NCI-H1694 treated with DMSO at 0.1 percent for 48 hours (cell line): ENCODE results near the gene FOXRED1.
"Not testable (repeated sequence)": the region's sequence is repeated elsewhere in the genome, so short reads cannot be mapped to it uniquely, and the experiment has no call there.

Source experiments
- DNase-seq: peaks from one replicate; lab custom pipeline; 2025; lab: John Stamatoyannopoulos, UW

FOXRED1 gene

GRCh38 chr11:126268708-126269579 lies at the start of gene FOXRED1, which contains the start of gene SRPRA:
FOXRED1 (plus strand) TSS chr11:126269154; CDS start chr11:126269207, 53 bp downstream.
SRPRA (minus strand) TSS chr11:126268895; CDS start chr11:126268804, 91 bp downstream.
- DNase-seq, result peak; percentile 82

DNA sequence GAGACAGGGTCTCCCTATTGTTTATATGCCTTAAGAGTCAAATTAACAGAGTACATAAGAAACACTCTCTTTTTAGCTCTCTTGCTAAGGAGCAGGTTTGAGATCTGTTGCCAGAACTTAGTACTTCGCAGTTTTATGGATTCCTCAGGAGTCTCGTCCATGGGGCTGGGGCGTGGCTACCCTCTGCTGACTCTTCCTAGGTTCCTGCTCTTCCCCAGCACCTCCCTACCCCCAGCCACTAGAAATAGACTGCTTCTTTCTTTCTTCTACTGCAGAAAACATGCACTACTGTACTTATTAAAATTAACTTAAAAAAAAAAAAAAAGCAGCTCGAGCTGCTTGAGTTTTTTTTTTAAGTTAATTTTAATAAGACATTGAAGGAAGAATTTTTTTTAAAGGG lies 49.4 kb upstream of the FOXRED1 start:
- no peak for DNase-seq

- DNase-seq, result no peak
These were observed 44.2 kb upstream of the FOXRED1 start for GRCh38 chr11:126224647-126225294.

DNA sequence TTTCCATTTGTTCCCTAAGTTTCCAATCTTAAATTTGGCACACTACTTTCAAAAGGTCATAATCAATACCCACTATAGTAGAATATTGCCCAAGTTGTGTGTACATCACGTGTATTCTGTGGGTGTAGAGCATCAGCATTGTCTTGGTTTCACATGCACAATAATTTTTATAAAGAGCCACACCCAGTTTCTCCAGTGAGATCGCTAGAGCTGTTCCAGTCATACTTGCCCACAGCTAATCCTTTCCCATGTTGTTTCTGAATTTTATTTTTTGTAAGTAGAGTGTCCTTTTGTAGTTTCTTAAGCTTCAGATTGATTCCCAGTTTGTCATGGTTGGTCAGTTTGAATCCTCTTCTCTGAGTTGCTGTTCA lies 43.7 kb upstream of the FOXRED1 start:
- DNase-seq, result no peak

GRCh38 chr11:126226334-126227084 lies 42.4 kb upstream of the FOXRED1 start:
- DNase-seq, result no peak

GRCh38 chr11:126229858-126230540 lies 39.0 kb upstream of the FOXRED1 start:
- no peak for DNase-seq

DNA sequence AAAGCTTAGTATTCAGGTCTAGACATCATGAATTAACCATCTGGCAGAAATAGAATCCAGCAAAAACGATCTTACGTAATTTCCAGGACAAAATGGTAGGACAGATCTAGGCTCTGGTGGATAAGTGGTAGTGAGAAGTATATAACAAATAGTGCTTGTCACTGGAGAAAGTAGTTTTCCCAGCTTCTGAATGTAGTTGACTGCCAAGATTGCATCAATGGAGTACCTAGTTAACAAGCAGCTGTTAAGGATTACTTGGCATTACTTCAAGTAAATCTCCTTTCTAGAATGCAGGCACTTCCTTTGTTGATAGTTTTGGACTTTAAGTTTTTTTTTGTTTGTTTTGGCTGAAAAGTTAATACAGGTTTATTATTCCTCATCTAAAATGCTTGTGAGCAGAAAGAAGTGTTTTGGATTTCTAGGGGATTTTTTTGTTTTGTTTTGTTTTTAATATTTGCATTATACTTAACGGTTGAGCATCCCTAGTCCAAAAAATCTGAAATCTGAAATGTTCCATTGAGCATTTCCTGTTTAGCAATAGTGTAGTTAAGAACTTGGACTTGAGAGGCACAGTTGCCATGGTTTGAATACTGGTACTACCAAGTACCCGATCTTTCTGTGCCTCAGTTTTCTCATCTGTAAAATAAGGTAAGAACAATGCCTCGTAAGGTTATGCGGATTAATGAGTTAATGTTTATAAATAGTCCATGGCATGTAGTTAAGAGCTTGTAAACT lies 37.1 kb upstream of the FOXRED1 start:
- no peak for DNase-seq

- no peak for DNase-seq
These were observed 36.3 kb upstream of the FOXRED1 start for GRCh38 chr11:126232683-126233082.

DNA sequence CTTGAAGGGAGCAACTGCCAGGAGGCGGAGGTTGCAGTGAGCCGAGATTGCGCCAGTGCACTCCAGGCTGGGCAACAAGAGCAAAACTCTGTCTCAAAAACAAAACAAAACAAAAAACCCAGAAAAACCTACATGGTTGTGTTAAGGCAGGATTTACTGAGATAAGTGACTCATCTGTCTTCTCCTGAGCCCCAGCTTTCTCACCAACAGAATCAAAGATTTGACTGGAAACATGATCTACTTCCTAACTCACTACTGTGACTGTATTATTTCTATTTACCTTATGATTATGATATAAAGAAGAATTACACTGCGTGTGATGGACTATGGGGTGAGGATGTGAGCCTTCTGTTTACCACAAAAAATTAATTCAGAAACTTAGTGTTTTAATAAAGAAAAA lies 35.6 kb upstream of the FOXRED1 start:
- no peak for DNase-seq

DNA sequence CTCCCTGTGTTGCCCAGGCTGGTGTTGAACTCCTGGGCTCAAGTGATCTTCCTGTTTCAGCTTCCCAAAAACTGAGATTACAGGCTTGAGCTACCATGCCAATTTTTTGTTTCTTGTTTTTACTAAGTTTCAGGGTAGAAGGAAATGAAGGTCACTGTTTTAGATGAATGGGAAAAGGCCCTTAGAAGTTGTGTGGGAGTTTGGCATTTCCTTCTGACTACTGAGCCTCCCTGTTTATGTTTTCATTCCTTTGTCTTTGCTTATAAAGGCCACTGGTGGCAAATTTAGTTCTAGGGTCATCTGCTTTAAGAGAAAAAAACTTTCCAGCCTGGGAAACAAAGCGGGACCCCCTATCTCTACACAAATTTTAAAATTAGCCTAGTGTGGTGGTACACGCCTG lies 22.3 kb upstream of the FOXRED1 start:
- DNase-seq, result no peak

DNA sequence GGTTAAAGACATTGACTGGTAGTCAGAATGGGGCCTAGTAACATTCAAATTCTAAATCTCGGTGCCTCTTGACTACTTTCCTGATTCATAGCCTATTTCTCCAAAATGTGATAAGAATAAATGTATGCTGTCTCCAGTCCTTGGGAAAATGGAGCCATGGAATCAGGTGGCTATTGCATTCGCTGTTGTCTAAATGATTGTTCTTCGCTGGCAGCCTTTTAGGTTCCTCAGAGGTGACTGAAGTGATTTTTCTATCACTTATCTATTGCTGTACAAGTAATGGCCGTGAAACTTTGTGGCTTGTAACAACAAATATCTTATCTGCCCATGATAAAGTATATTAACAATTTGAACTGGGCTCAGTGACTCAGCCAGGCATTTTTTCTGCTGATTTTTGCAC lies 15.7 kb upstream of the FOXRED1 start:
- DNase-seq, result no peak

GRCh38 chr11:126254819-126255218 lies 14.1 kb upstream of the FOXRED1 start:
- DNase-seq, result no peak

DNA sequence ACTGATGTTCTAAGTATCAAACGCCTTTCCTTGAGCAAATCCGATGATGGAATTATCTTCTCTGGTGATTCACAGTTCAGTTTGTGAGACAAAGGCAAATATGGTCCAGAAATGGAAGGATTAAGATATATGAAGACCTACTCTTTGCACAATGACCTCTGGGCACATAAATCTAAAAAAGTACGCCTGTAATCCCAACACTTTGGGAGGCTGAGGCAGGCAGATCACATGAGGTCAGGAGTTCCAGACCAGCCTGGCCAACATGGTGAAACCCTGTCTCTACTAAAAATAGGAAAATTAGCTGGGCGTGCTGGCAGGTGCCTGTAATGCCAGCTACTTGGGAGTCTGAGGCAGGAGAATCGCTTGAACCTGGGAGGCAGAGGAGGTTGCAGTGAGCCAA lies 13.4 kb upstream of the FOXRED1 start:
- not testable (repeated sequence) for DNase-seq

DNA sequence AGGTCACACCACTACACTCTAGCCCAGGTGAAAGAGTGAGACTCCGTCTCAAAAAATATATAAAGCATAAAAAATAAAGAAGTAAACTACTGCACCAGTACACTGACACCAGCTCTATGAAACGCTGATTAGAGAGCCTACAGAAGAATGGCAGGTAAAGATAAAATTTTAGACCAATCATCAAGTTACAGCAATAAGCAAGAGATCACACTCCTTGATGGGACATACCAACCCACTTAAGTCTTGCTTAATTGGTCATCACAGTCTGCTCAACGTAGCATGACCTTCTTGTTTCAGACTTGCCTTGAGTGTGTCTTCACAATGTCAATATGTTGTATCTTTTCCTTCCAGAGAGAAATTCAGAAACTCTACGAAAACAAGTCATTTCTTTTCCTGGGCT lies 12.7 kb upstream of the FOXRED1 start:
- no peak for DNase-seq

GRCh38 chr11:126257144-126257543 lies 11.8 kb upstream of the FOXRED1 start:
- DNase-seq, result no peak

DNA sequence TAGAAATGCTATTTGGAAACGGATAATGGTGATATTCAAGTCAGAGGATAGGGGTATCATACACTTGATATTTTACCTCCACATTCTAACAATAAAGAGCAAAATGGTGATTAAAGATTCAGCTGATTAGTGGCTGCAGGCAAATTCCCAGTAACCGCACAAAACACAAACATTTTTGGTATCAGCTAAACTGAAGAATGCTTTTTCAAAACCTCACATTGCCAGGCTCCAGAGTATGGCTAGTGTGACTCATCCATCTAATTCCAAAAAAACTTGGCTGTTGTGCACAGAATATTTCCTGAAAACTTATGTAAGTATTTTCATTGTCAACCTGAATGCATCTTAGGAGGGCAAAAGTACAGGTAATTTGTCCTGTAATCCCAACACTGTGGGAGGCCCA lies 11.2 kb upstream of the FOXRED1 start:
- DNase-seq, result no peak

GRCh38 chr11:126262216-126262615 lies 6.7 kb upstream of the FOXRED1 start:
- DNase-seq, result no peak

GRCh38 chr11:126263489-126263888 lies 5.5 kb upstream of the FOXRED1 start:
- DNase-seq, result no peak

DNA sequence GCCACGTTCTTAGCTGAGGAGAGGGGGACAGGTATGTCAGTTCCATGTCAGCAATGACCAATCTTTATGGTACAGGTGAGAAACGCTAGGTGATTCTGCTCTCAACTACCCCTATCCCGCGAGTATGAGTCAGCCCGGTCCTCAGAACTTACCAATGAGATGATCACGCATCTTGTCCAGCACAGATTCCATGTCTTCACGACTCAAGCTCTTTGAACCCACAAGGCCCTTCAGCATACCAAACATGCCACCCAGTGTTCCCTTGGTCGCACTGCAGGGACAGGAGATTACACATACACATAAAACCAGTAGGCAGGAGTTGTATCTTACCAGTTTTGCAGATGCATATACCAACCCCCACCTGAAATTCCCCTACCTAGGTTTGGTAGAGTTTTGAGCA lies 3.1 kb upstream of the FOXRED1 start:
- DNase-seq, result no peak

GRCh38 chr11:126267650-126268049 lies 1.3 kb upstream of the FOXRED1 start:
- no peak for DNase-seq

GRCh38 chr11:126268361-126268707 lies 620 bp upstream of the FOXRED1 start:
- DNase-seq, result no peak

DNA sequence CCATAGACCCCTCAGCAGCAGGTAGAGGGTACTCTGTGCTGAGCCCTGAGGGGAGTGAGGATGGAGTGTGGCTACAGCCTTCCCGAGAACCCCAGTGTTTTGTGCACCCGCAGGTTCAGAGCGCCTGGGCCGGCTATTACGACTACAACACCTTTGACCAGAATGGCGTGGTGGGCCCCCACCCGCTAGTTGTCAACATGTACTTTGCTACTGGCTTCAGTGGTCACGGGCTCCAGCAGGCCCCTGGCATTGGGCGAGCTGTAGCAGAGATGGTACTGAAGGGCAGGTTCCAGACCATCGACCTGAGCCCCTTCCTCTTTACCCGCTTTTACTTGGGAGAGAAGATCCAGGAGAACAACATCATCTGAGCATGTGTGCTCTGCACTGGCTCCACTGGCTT lies 8.4 kb downstream of the FOXRED1 start:
- DNase-seq, result no peak
